K562 (cell line): ENCODE measurements around the gene ERFL. TPM values are rescaled to one million over a fixed set of nuclear protein-coding genes. Genes with fewer than 3 reads are reported as not detected.

ENCODE experiments used
- BCOR ChIP-seq: fragments of 450-650 bp; IDR thresholded peaks from 2 replicates; pipeline ENCODE4 v1.6.1; 2016
- CREB3L1 ChIP-seq: fragments of 450-650 bp; IDR thresholded peaks from 2 replicates; pipeline ENCODE4 v1.6.1; 2014; ENCODE audit warnings: low read depth, mild to moderate bottlenecking, moderate library complexity, borderline replicate concordance
- CREM ChIP-seq: IDR thresholded peaks from 2 replicates; pipeline ENCODE4 v1.6.1; 2014; ENCODE audit warnings: antibody characterized with exemption, low read depth
- E2F8 ChIP-seq: fragments of 450-650 bp; IDR thresholded peaks from 2 replicates; pipeline ENCODE4 v1.7.1; 2018; ENCODE audit warnings: mild to moderate bottlenecking, low read depth; ENCODE audit not compliant: partially characterized antibody
- EGR1 ChIP-seq: fragments of 450-650 bp; conservative IDR thresholded peaks from 2 replicates; pipeline ENCODE4 v1.6.1; 2017; ENCODE audit warnings: mild to moderate bottlenecking
- ETV5 ChIP-seq: sonication (generic); formaldehyde crosslinking; IDR thresholded peaks from 2 replicates; pipeline ENCODE4 v1.4.0; 2020; ENCODE audit warnings: low read depth, mild to moderate bottlenecking, missing genetic modification reagents
- FIP1L1 ChIP-seq: fragments of 200-400 bp; formaldehyde crosslinking; IDR thresholded peaks from 2 replicates; pipeline ENCODE4 v1.6.1; 2018; ENCODE audit warnings: mild to moderate bottlenecking, low read depth, low read length; ENCODE audit not compliant: poor library complexity, severe bottlenecking
- GABPA ChIP-seq: fragments of 200-800 bp; sonication (Bioruptor generic); conservative IDR thresholded peaks from 2 replicates; pipeline ENCODE4 v1.6.1; 2016; ENCODE audit warnings: low read depth, missing genetic modification characterization, missing compliant biosample characterization
- GATAD2A ChIP-seq: fragments of 450-650 bp; IDR thresholded peaks from 2 replicates; pipeline ENCODE4 v1.6.1; 2017
- HDAC2 ChIP-seq: fragments of 450-650 bp; IDR thresholded peaks from 2 replicates; pipeline ENCODE4 v1.6.1; 2016; ENCODE audit warnings: mild to moderate bottlenecking
- HDAC6 ChIP-seq: IDR thresholded peaks from 2 replicates; pipeline ENCODE4 v1.6.1; 2012; ENCODE audit warnings: low read depth, mild to moderate bottlenecking, control low read depth, inconsistent platforms, low read length, moderate library complexity
- MTA1 ChIP-seq: fragments of 450-650 bp; IDR thresholded peaks from 2 replicates; pipeline ENCODE4 v1.6.1; 2017; ENCODE audit warnings: borderline replicate concordance
- NFRKB ChIP-seq: fragments of 450-650 bp; IDR thresholded peaks from 2 replicates; pipeline ENCODE4 v1.6.1; 2016; ENCODE audit warnings: low read depth
- PHF8 ChIP-seq: fragments of 200-600 bp; sonication (generic); IDR thresholded peaks from 2 replicates; pipeline ENCODE4 v1.6.1; 2012; ENCODE audit warnings: mixed run types, mild to moderate bottlenecking, inconsistent platforms, low read length, moderate library complexity, borderline replicate concordance
- POLR2A ChIP-seq: fragments of 450-650 bp; conservative IDR thresholded peaks from 2 replicates; pipeline ENCODE4 v1.6.1; 2016
- PTRF ChIP-seq: fragments of 450-650 bp; IDR thresholded peaks from 2 replicates; pipeline ENCODE4 v1.6.1; 2016; ENCODE audit warnings: mild to moderate bottlenecking, missing genetic modification characterization, missing compliant biosample characterization
- RBFOX2 ChIP-seq: fragments of 200-400 bp; formaldehyde crosslinking; IDR thresholded peaks from 2 replicates; pipeline ENCODE4 v1.6.1; 2017; ENCODE audit warnings: low read depth, mild to moderate bottlenecking, low read length, moderate library complexity
- RFX7 ChIP-seq: fragments of 250-450 bp; sonication (Bioruptor Pico); IDR thresholded peaks from 2 replicates; pipeline ENCODE4 v1.5.1; 2021; ENCODE audit warnings: mild to moderate bottlenecking
- SUPT5H ChIP-seq: fragments of 450-650 bp; IDR thresholded peaks from 2 replicates; pipeline ENCODE4 v1.6.1; 2016
- TBP ChIP-seq: optimal IDR thresholded peaks from 2 replicates; pipeline ENCODE3; 2011; ENCODE audit warnings: low read depth, low read length, improper control_type of control experiment
- VEZF1 ChIP-seq: fragments of 200-800 bp; sonication (Bioruptor generic); IDR thresholded peaks from 2 replicates; pipeline ENCODE4 v1.6.1; 2017; ENCODE audit warnings: missing genetic modification characterization, missing compliant biosample characterization
- ZBTB7A ChIP-seq: IDR thresholded peaks from 2 replicates; pipeline ENCODE4 v1.6.1; 2011; ENCODE audit warnings: low read depth, mild to moderate bottlenecking, low read length, moderate library complexity, borderline replicate concordance; ENCODE audit not compliant: control insufficient read depth
- polyA plus RNA-seq, 8 experiments: library from polyadenylated mRNA; depleted of rRNA in 4 of 8; stranded (reverse) in 5 of 8; unstranded in 3 of 8; fragments of >200 nt; fragmentation: Nextera tagmentation in 2 of 8; fragmentation: Illumina TruSeq in 1 of 8; extraction: Ambion mirVana in 2 of 8; extraction: Trizol in 1 of 8; gene quantifications; 2 replicates each; pipeline versions ENCODE4 v1.2.1 to v1.2.3, GENCODE V29; 2011 to 2014; ENCODE audit warnings: inconsistent platforms in 1 of 8, missing spikeins in 1 of 8
- total RNA-seq, 7 experiments: library from RNA; depleted of rRNA in 6 of 7; stranded (reverse); fragments of >200 nt in 6 of 7; fragmentation: Illumina TruSeq in 2 of 7; extraction: Trizol in 2 of 7; gene quantifications; 2 replicates each; pipeline versions ENCODE4 v1.2.1 to v1.2.3, GENCODE V29; 2011 to 2021; ENCODE audit warnings: low replicate concordance in 1 of 7

Gene ERFL
- total and polyA plus RNA-seq, 9 of the 15 experiments (the other 6 are each of a cell fraction or from before 2014, with no cell fraction given) = 0.07 to 0.75 (median 0.32) TPM; not detected in 4

- TF ChIP-seq E2F8 = peak; percentile 23
- peak; percentile 72 for TF ChIP-seq EGR1
- TF ChIP-seq ZBTB7A = peak; percentile 62
- TF ChIP-seq RFX7 (CRISPR knock-in tag) = no peak
- TF ChIP-seq FIP1L1 = peak; percentile 7
- peak; percentile 50; the same call in 1 of the 2 replicates for TF ChIP-seq PHF8
- TF ChIP-seq RBFOX2 = peak; percentile 75
- no peak for TF ChIP-seq HDAC6
- peak; percentile 36; the same call in 1 of the 2 replicates for TF ChIP-seq SUPT5H
- TF ChIP-seq CREB3L1 = peak; percentile 45; the same call in 1 of the 2 replicates
- TF ChIP-seq GATAD2A = 0 out of 2 replicates have a peak, but pooled peaks have one; percentile 38
- peak; percentile 31 for TF ChIP-seq TBP
- no peak for TF ChIP-seq BCOR
- peak; percentile 33; the same call in 1 of the 2 replicates for TF ChIP-seq MTA1
- peak; percentile 61 for TF ChIP-seq CREM
- TF ChIP-seq HDAC2 = 0 out of 2 replicates have a peak, but pooled peaks have one; percentile 24
- no peak for TF ChIP-seq PTRF (tag)
- TF ChIP-seq GABPA = peak; percentile 59
- TF ChIP-seq VEZF1 (CRISPR knock-in tag) = peak; percentile 98
- TF ChIP-seq ETV5 (CRISPR knock-in tag) = peak; percentile 44; the same call in 1 of the 2 replicates
- peak; percentile 58 for TF ChIP-seq POLR2A
- peak; percentile 15; the same call in 1 of the 2 replicates for TF ChIP-seq NFRKB
Measured at GRCh38 chr19:41939861-41940730, 11.8 kb upstream of the ERFL start (continued).
